Common myeloid progenitor, CD34-positive (primary cell): ENCODE data around the gene FLG2.

ENCODE experiments used
- CTCF ChIA-PET: fragments of 350-600 bp; sonication (Branson Sonifier 250); formaldehyde crosslinking; loops from one replicate; lab custom pipeline; 2021; ENCODE audit warnings: antibody characterized with exemption; lab: Charles Lee
- POLR2A ChIA-PET: fragments of 350-600 bp; sonication (Branson Sonifier 250); formaldehyde crosslinking; loops from one replicate; lab custom pipeline; 2021; ENCODE audit warnings: antibody characterized with exemption; lab: Charles Lee
- DNase-seq, 3 donors: peaks; one replicate each; pipeline versions ENCODE4 v3.0.0 to v3.0.0-alpha.2; 2013
- H3K27ac ChIP-seq, 2 experiments: 1 replicate in 1 of 2; 2 replicates in 1 of 2; pipeline ENCODE4 v1.7.0; 2013; ENCODE audit warnings: inconsistent platforms in 2 of 2, low read length in 2 of 2, mild to moderate bottlenecking in 2 of 2, low read depth in 1 of 2, moderate library complexity in 1 of 2; ENCODE audit not compliant: severe bottlenecking in 2 of 2, insufficient read depth in 1 of 2, poor library complexity in 1 of 2
- H3K27me3 ChIP-seq, 5 experiments: replicated peaks in 2 of 5; 1 replicate in 3 of 5; 2 replicates in 2 of 5; pipeline versions ENCODE4 v1.6.1 to v1.7.0; 2013; ENCODE audit warnings: low read length in 4 of 5, mild to moderate bottlenecking in 2 of 5, moderate library complexity in 2 of 5, inconsistent platforms in 1 of 5; ENCODE audit not compliant: insufficient read depth in 5 of 5, control insufficient read depth in 4 of 5
- H3K36me3 ChIP-seq, 4 experiments: 1 replicate in 2 of 4; 2 replicates in 2 of 4; pipeline versions ENCODE4 v1.6.1 to v1.7.0; 2013; ENCODE audit warnings: low read length in 3 of 4, control low read depth in 1 of 4, mild to moderate bottlenecking in 1 of 4; ENCODE audit not compliant: control insufficient read depth in 4 of 4, insufficient read depth in 4 of 4
- H3K4me1 ChIP-seq, 4 experiments: 1 replicate in 3 of 4; 2 replicates in 1 of 4; pipeline versions ENCODE4 v1.6.1 to v1.7.1; 2013; ENCODE audit warnings: low read length in 3 of 4, mild to moderate bottlenecking in 3 of 4, control low read depth in 1 of 4, inconsistent platforms in 1 of 4, moderate library complexity in 1 of 4; ENCODE audit not compliant: control insufficient read depth in 4 of 4, insufficient read depth in 4 of 4; ENCODE audit errors: control extremely low read depth in 1 of 4
- H3K4me3 ChIP-seq, 7 experiments: 1 replicate in 4 of 7; 2 replicates in 3 of 7; pipeline versions ENCODE4 v1.5.1 to v1.7.0; 2013; ENCODE audit warnings: mild to moderate bottlenecking in 7 of 7, low read length in 6 of 7, moderate library complexity in 6 of 7, inconsistent platforms in 2 of 7, low read depth in 2 of 7, control low read depth in 1 of 7; ENCODE audit not compliant: insufficient read depth in 4 of 7, control insufficient read depth in 1 of 7; ENCODE audit errors: extremely low read depth in 1 of 7
- H3K9me3 ChIP-seq, 5 experiments: 1 replicate in 4 of 5; 2 replicates in 1 of 5; pipeline versions ENCODE4 v1.6.1 to v1.7.1; 2013; ENCODE audit warnings: low read length in 4 of 5, mild to moderate bottlenecking in 2 of 5, inconsistent platforms in 1 of 5, low read depth in 1 of 5, moderate library complexity in 1 of 5; ENCODE audit not compliant: control insufficient read depth in 4 of 5, insufficient read depth in 2 of 5; ENCODE audit errors: control extremely low read depth in 1 of 5
- WGBS: methylation state at CpG from one replicate; pipeline ENCODE4 v1.1.5; 2013; ENCODE audit not compliant: insufficient coverage; 5-methylcytosine and 5-hydroxymethylcytosine counted together

Gene FLG2

GRCh38 chr1:152386940-152387339 lies 27.1 kb upstream of the FLG2 start:
- Histone ChIP-seq H3K4me3 (no peak overlapping the region), H3K27ac (no peak overlapping the region), H3K36me3 (no peaks in the 10 kb centered on the region), H3K4me1 (no peaks in the 10 kb centered on the region), H3K9me3 (no peaks in the 10 kb centered on the region), H3K27me3 (peaks cover 0 to 6% (median 3%) of the 10 kb centered on the region in 5 experiments)
- ChIA-PET CTCF (no interaction called here), POLR2A (no interaction called here)
- WGBS = no CpG with 5 or more reads among the region's 2 CpGs
- no peak for DNase-seq

DNA sequence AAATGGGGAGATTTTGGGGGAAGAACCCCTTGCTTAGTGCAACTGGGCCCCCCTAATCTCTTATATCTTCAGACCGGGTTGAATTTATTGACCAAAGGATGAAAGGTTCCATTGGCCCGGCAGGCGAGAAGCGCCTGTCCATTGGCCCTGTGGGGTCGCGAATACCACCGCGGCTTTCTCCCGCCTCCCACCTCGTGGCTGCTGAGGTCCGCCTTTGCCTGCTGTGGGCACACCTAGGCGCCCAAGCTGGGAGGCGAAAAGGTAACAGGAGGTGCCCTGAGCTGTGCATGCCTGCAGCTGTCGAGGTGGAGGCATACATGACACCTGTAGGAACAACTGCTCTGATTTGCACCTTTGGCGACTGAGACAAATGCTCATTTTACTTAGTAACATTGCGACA lies 21.1 kb upstream of the FLG2 start:
- H3K27ac ChIP-seq = no peak overlapping the region
- peaks cover 0 to 13% (median 3%) of the 10 kb centered on the region in 5 experiments for H3K27me3 ChIP-seq
- 82% methylated on average over 16 of the region's 16 CpGs for WGBS
- CTCF ChIA-PET = no interaction called here
- POLR2A ChIA-PET = no interaction called here
- no peak for DNase-seq
- peaks cover 0 to 3% (median 0%) of the 10 kb centered on the region in 5 experiments for H3K9me3 ChIP-seq
- no peak overlapping the region for H3K4me3 ChIP-seq
- no peaks in the 10 kb centered on the region for H3K36me3 ChIP-seq
- no peaks in the 10 kb centered on the region for H3K4me1 ChIP-seq

DNA sequence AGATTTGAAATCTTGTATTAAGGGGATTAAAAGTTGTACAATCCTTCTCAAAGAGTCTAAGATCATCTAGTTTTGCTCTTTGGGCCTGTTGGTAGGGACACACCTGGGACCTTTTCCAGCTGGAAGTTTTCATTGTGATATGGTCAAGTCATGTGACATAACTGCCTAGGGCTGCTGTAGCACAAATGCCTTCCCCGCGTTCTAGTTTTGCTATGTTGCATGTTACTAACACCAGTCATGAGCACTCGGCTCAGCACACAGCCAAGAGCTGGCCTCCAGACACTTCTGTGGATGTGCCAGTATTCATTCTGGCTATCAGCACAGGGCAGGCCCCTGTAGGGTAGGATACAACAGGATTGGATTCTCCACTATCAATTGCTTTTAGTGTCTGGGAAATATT lies 14.6 kb upstream of the FLG2 start:
- no peaks in the 10 kb centered on the region for H3K4me1 ChIP-seq
- ChIA-PET CTCF (no interaction called here), POLR2A (no interaction called here)
- no peak for DNase-seq
- H3K4me3 ChIP-seq = no peak overlapping the region
- H3K36me3 ChIP-seq = no peaks in the 10 kb centered on the region
- H3K27me3 ChIP-seq = peaks cover 0 to 4% (median 0%) of the 10 kb centered on the region in 5 experiments
- H3K27ac ChIP-seq = no peak overlapping the region
- WGBS = 80% methylated on average over 1 of the region's 3 CpGs
- H3K9me3 ChIP-seq = peaks cover 0 to 3% (median 0%) of the 10 kb centered on the region in 5 experiments

DNA sequence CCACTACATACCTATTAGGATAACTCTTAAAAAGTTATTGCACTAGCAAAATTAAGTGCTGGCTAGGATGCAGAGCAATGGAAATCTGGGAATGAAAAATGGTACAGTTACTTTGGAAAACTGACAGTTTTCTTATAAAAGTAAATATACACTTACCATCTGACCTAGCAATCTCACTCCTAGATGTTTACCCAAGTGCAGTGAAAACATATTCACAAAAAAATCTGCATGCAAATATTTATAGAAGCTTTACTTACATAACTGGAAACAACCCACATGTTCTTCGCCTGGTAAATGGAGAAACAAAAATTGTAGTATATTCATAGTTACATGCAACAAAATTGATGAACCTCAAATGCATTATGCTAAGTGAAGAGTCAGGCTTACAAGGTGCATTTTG lies 12.9 kb upstream of the FLG2 start:
- WGBS = no CpG with 5 or more reads among the region's 1 CpG
- CTCF ChIA-PET = no interaction called here
- POLR2A ChIA-PET = no interaction called here

DNA sequence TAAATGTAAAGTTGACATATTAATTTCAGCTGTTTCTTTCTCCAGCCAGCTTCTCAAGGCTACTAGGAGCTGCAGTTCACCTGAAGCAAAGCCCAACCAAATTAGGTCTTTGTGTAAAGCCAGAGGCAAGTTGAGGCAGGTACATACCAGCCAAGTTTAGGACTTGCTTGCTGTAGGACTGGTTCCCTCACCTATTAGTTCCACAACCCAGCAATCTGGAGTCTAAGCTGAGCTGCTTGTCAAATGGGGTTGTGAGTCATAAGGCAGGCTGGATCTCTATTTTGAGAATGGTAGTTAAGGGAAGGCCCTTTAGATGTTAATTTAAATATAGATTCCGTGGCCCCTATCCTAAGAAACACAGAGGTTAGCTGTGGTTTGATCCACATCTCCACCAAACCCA lies 7.6 kb upstream of the FLG2 start:
- no peak overlapping the region for H3K4me3 ChIP-seq
- no peak for DNase-seq
- CTCF ChIA-PET = interaction anchor here (1.3 kb wide), 1 partner anchor 280 kb away, joined by 3 read pairs; no protein-coding TSS in a partner anchor
- no peak overlapping the region for H3K27ac ChIP-seq
- POLR2A ChIA-PET = no interaction called here
- no peaks in the 10 kb centered on the region for H3K4me1 ChIP-seq
- H3K27me3 ChIP-seq = peaks cover 0 to 2% (median 0%) of the 10 kb centered on the region in 5 experiments
- no peaks in the 10 kb centered on the region for H3K36me3 ChIP-seq
- WGBS = no CpG with 5 or more reads among the region's 1 CpG
- H3K9me3 ChIP-seq = peaks cover 0 to 13% (median 3%) of the 10 kb centered on the region in 5 experiments

More for the DNA sequence above, 12.9 kb upstream of the FLG2 start:
- Histone ChIP-seq H3K4me3 (no peak overlapping the region), H3K27ac (no peak overlapping the region), H3K9me3 (peaks cover 0 to 13% (median 3%) of the 10 kb centered on the region in 5 experiments), H3K27me3 (peaks cover 0 to 2% (median 0%) of the 10 kb centered on the region in 5 experiments), H3K4me1 (no peaks in the 10 kb centered on the region), H3K36me3 (no peaks in the 10 kb centered on the region)
- DNase-seq = no peak

DNA sequence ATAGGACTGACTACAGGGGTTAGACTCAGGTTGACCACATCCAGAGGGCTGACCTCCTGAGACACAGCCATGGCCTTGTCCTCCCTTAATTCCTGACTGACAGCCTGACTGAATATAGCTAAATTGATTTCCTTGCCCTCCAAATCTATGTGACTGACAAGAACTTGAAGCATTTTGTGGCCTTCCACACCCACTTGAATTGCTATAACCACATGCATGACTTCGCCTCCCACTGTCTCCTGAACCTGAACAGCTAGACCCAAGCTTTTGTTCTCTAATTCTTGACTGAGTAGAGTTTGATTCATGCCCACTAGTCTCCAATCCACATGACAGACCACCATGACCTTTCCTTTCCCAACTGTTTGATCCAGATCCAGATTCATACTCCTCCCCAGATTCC lies 3.1 kb downstream of the FLG2 start:
- Histone ChIP-seq H3K4me3 (no peak overlapping the region), H3K4me1 (no peaks in the 10 kb centered on the region), H3K27ac (no peak overlapping the region), H3K27me3 (no peaks in the 10 kb centered on the region), H3K36me3 (no peaks in the 10 kb centered on the region), H3K9me3 (peaks cover 0 to 11% (median 0%) of the 10 kb centered on the region in 5 experiments)
- WGBS = no CpG with 5 or more reads among the region's 1 CpG
- ChIA-PET CTCF (no interaction called here), POLR2A (no interaction called here)
- no peak for DNase-seq

GRCh38 chr1:152349611-152350010 lies 10.2 kb downstream of the FLG2 start:
- Histone ChIP-seq H3K27me3 (peaks cover 0 to 2% (median 0%) of the 10 kb centered on the region in 5 experiments), H3K4me3 (no peak overlapping the region), H3K36me3 (no peaks in the 10 kb centered on the region), H3K9me3 (peaks cover 0 to 5% (median 0%) of the 10 kb centered on the region in 5 experiments), H3K4me1 (no peaks in the 10 kb centered on the region), H3K27ac (no peak overlapping the region)
- DNase-seq = no peak
- WGBS = no CpG with 5 or more reads among the region's 2 CpGs
- CTCF ChIA-PET = no interaction called here
- POLR2A ChIA-PET = no interaction called here
